Muscle layer of duodenum (tissue), 2 donors: ENCODE data around the gene POPDC2.

Source experiments
- H3K27ac ChIP-seq: one replicate; pipeline ENCODE4 v1.7.0; 2013; ENCODE audit warnings: mild to moderate bottlenecking, low read length
- H3K27me3 ChIP-seq: one replicate; pipeline ENCODE4 v1.7.0; 2013; ENCODE audit warnings: low read depth, mild to moderate bottlenecking, control low read depth, low read length
- H3K36me3 ChIP-seq, 2 donors: one replicate each; pipeline ENCODE4 v1.7.0; 2013; ENCODE audit warnings: low read length in 2 of 2, control low read depth in 1 of 2, mild to moderate bottlenecking in 1 of 2; ENCODE audit not compliant: insufficient read depth in 2 of 2, control insufficient read depth in 1 of 2
- H3K4me1 ChIP-seq, 2 donors: one replicate each; pipeline ENCODE4 v1.7.0; 2013; ENCODE audit warnings: low read length in 2 of 2, mild to moderate bottlenecking in 2 of 2, control low read depth in 1 of 2, moderate library complexity in 1 of 2; ENCODE audit not compliant: insufficient read depth in 2 of 2, control insufficient read depth in 1 of 2
- H3K4me3 ChIP-seq, 2 donors: one replicate each; pipeline ENCODE4 v1.7.0; 2013; ENCODE audit warnings: low read length in 2 of 2, low read depth in 1 of 2, mild to moderate bottlenecking in 1 of 2
- H3K9me3 ChIP-seq, 2 donors: one replicate each; pipeline ENCODE4 v1.7.0; 2013; ENCODE audit warnings: low read length in 2 of 2, control low read depth in 1 of 2, mild to moderate bottlenecking in 1 of 2; ENCODE audit not compliant: control insufficient read depth in 1 of 2
- donor health status: healthy.

The POPDC2 gene

GRCh38 chr3:119660474-119661440 lies at the start of gene POPDC2:
TSS of gene POPDC2 (minus strand) at chr3:119660589. CDS start at chr3:119660423, 166 bp downstream.
- Histone ChIP-seq H3K27me3 (no peaks in the 10 kb centered on the region), H3K36me3 (peaks cover 0 to 3% of the 10 kb centered on the region in 2 donors), H3K4me3 (peak within 1 kb of the TSS; percentile 56 to 63), H3K9me3 (no peaks in the 10 kb centered on the region), H3K27ac (peak within 1 kb of the TSS; percentile 78), H3K4me1 (peaks cover 0 to 12% of the 10 kb centered on the region in 2 donors)

GRCh38 chr3:119703820-119704531 lies 43.6 kb upstream of the POPDC2 start:
- no peaks in the 10 kb centered on the region for H3K27me3 ChIP-seq
- H3K36me3 ChIP-seq, result no peaks in the 10 kb centered on the region
- H3K27ac ChIP-seq, result no peak overlapping the region
- H3K4me1 ChIP-seq, result peaks cover 3 to 5% of the 10 kb centered on the region in 2 donors
- peak overlapping the region; percentile 66 to 69 for H3K4me3 ChIP-seq
- no peaks in the 10 kb centered on the region for H3K9me3 ChIP-seq

- Histone ChIP-seq H3K4me1 (peaks cover 3 to 5% of the 10 kb centered on the region in 2 donors), H3K9me3 (no peaks in the 10 kb centered on the region), H3K27ac (no peak within 1 kb of the TSS), H3K4me3 (peak within 1 kb of the TSS; percentile 66 to 69), H3K27me3 (no peaks in the 10 kb centered on the region), H3K36me3 (no peaks in the 10 kb centered on the region)
These were observed 42.4 kb upstream of the POPDC2 start, which contains the start of gene CFAP91 for GRCh38 chr3:119702530-119703527. TSS of gene CFAP91 (plus strand) at chr3:119703022. CDS start at chr3:119703099, 77 bp downstream.

GRCh38 chr3:119700920-119701734 lies 40.7 kb upstream of the POPDC2 start:
- Histone ChIP-seq H3K4me1 (peaks cover 3 to 5% of the 10 kb centered on the region in 2 donors), H3K27me3 (no peaks in the 10 kb centered on the region), H3K9me3 (no peaks in the 10 kb centered on the region), H3K36me3 (no peaks in the 10 kb centered on the region), H3K4me3 (no peak overlapping the region), H3K27ac (no peak overlapping the region)

- no peaks in the 10 kb centered on the region for H3K36me3 ChIP-seq
- no peak overlapping the region for H3K27ac ChIP-seq
- H3K9me3 ChIP-seq, result no peaks in the 10 kb centered on the region
- H3K4me1 ChIP-seq, result peaks cover 3 to 5% of the 10 kb centered on the region in 2 donors
- H3K27me3 ChIP-seq, result no peaks in the 10 kb centered on the region
- no peak overlapping the region for H3K4me3 ChIP-seq
These were observed 40.0 kb upstream of the POPDC2 start for GRCh38 chr3:119700269-119700919.

- Histone ChIP-seq H3K27me3 (no peaks in the 10 kb centered on the region), H3K4me3 (no peak overlapping the region), H3K9me3 (no peaks in the 10 kb centered on the region), H3K36me3 (no peaks in the 10 kb centered on the region), H3K27ac (no peak overlapping the region), H3K4me1 (peaks cover 2 to 3% of the 10 kb centered on the region in 2 donors)
These were observed 37.0 kb upstream of the POPDC2 start for GRCh38 chr3:119697394-119697793.

- no peaks in the 10 kb centered on the region for H3K9me3 ChIP-seq
- H3K36me3 ChIP-seq, result no peaks in the 10 kb centered on the region
- H3K27me3 ChIP-seq, result no peaks in the 10 kb centered on the region
- H3K27ac ChIP-seq, result no peak overlapping the region
- H3K4me1 ChIP-seq, result no peaks in the 10 kb centered on the region
- H3K4me3 ChIP-seq, result no peak overlapping the region
These were observed 35.1 kb upstream of the POPDC2 start for GRCh38 chr3:119695480-119695879.

GRCh38 chr3:119690043-119690656 lies 29.8 kb upstream of the POPDC2 start:
- Histone ChIP-seq H3K4me3 (no peak overlapping the region), H3K9me3 (no peaks in the 10 kb centered on the region), H3K4me1 (no peaks in the 10 kb centered on the region), H3K27me3 (no peaks in the 10 kb centered on the region), H3K27ac (no peak overlapping the region), H3K36me3 (no peaks in the 10 kb centered on the region)

- H3K27ac ChIP-seq, result no peak overlapping the region
- no peaks in the 10 kb centered on the region for H3K4me1 ChIP-seq
These were observed 23.0 kb upstream of the POPDC2 start for GRCh38 chr3:119683421-119683820.

More at GRCh38 chr3:119683421-119683820, 23.0 kb upstream of the POPDC2 start:
- no peaks in the 10 kb centered on the region for H3K27me3 ChIP-seq
- H3K4me3 ChIP-seq, result no peak overlapping the region
- H3K36me3 ChIP-seq, result no peaks in the 10 kb centered on the region
- no peaks in the 10 kb centered on the region for H3K9me3 ChIP-seq
